H1 (cell line): ENCODE data around the gene EEF1A2. TPM values are rescaled to one million over a fixed set of nuclear protein-coding genes. Genes with fewer than 3 reads are reported as not detected.

Experiments
- CTCF ChIP-seq, 3 experiments: IDR thresholded peaks; 1 replicate in 2 of 3; 2 replicates in 1 of 3; pipeline versions ENCODE4 v1.5.1 to v1.6.1; 2011; ENCODE audit warnings: low read length in 3 of 3, mild to moderate bottlenecking in 3 of 3, inconsistent platforms in 2 of 3, low read depth in 1 of 3, moderate library complexity in 1 of 3; ENCODE audit not compliant: insufficient read depth in 1 of 3; ENCODE audit errors: control extremely low read depth in 1 of 3
- polyA plus RNA-seq, 7 experiments: library from polyadenylated mRNA; depleted of rRNA in 3 of 7; stranded (reverse) in 5 of 7; unstranded in 2 of 7; fragments of >200 nt in 5 of 7; fragments of 200-250 nt in 2 of 7; gene quantifications; 1 replicate in 5 of 7; 2 replicates in 1 of 7; 4 replicates in 1 of 7; pipeline versions ENCODE4 v1.2.1 to v1.2.3, GENCODE V29; 2011 to 2013; ENCODE audit warnings: missing spikeins in 2 of 7, mixed read lengths in 2 of 7
- total RNA-seq: library from RNA; stranded (reverse); fragmentation: NEBNext Ultra II Directional; extraction: Animal tissue kit (Norgen Biotek cat#: 25700); gene quantifications from 2 replicates; pipeline ENCODE4 v1.2.1, GENCODE V29; 2021

The EEF1A2 gene
- total and polyA plus RNA-seq, 2 of the 8 experiments (the other 6 are each of a cell fraction or from before 2014, with no cell fraction given) = 7.4 to 25.8 TPM

GRCh38 chr20:63541371-63541770 lies 42.5 kb upstream of the EEF1A2 start (continued):
- no peak for TF ChIP-seq CTCF (IDR thresholded peaks at IDR 0.05; ENCODE audit: control extremely low read depth in 1 of 3, insufficient read depth in 1 of 3, low read depth in 1 of 3, low read length in 3 of 3)
